NCI-H526 (cell line): ENCODE data around the gene ITPRID1.
"Not testable (repeated sequence)": the region's sequence is repeated elsewhere in the genome, so short reads cannot be mapped to it uniquely, and the experiment has no call there.

Experiments used
- DNase-seq, 2 experiments: peaks; one replicate each; lab custom pipeline; 2025; lab: John Stamatoyannopoulos, UW

ITPRID1 gene

DNA sequence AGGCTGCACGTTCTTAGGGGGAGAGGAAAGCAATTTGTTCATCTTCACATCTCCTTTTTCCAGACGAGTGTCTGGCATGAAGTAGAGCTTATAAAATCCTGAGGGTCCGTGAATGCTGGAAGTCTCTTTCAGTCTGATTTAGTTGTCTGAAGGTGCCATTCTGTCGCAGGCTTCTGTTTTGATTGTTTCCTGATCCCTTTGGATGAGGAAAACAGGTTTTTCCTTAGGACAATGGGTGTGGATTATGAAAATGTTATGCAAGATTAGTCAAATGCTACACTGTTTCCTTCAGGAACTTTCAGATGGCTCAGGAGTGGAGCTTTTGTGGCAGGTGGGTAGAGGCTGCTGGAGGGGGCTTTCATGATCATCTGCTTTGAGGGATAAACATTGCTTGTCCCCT, at the start of gene ITPRID1:
ITPRID1 (plus strand) TSS at position 301 of the 400 bp plus-strand sequence. CDS start 38,935 bp downstream, outside the sequence.
- peak in 1 of 2 experiments; percentile 57 for DNase-seq

DNA sequence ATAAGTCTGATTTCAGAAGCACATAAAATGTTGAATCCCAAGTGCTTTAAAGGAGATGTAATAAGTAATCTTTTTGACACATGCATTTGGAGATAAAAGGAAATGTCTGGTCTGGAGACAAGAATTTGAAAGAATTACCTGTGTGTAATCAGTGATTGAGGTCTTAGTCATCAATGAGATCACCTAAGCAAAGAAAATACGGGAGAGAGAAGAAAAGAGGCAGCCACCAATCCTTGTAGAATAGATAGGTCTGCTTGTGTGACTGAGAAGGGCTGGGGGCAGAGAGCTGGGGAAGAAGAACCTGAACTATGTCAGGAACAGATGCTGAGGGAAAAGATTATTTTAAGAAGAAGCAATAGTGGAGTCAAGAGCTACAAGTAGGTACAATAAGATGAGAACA, 49.3 kb upstream of the ITPRID1 start:
- DNase-seq: no peak

DNA sequence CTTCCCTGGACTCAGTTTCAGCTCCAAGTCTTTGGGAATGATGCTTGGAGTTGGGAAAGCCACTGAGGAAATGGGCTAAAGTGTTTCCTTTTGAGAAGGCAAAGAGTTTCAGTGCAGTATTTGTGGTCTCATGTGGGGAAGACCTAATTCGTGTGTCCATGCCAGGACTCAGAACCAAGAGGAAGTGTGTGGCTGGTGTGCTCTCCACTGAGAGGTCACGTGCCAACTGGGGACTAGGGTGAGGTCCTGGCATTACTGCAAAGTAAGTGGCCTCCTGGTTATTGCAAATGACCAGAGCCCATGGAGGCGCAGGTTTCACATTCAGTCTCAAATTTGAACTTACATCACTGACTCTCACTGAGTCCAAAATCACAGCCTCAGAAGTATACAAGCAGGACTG, 48.6 kb upstream of the ITPRID1 start:
- no peak for DNase-seq

DNA sequence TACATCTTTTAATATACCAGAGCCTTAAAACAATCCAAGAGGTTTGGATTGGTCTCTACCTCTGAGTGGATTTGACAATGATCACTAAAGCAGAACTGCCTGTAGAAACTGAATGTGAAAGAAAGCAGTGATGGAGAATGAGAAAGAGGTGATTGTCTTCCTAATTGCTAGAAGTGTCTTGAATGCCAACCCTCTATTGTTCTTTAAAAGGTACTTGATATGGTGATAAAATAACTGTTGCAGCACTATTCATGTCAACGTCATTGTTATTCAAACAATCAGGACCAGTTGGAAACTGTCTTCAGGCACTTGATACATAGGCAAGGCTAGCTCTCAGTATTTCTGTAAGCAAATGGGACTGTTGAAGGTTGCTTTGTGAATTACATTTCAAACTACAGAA, 47.9 kb upstream of the ITPRID1 start:
- DNase-seq: no peak

DNA sequence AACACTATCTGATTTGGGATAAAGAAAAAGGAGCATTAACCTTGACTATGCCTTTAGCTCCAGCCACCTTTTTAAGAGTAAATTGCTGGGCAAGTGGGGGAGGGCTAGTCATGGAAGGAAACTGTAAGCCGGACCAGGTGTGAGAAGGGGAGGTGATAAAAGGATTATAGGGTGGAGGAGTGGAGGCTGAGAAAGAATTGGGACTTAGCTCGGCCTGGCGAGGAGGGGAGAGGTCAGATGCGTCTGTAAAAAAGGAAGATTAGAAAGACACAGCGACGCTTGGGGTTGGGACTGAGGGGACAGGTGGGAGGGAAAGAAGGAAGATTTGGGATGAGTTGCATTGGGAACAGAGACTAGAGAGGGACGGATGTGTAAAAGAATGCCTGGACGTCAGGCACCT, 43.0 kb upstream of the ITPRID1 start:
- not testable (repeated sequence) for DNase-seq

DNA sequence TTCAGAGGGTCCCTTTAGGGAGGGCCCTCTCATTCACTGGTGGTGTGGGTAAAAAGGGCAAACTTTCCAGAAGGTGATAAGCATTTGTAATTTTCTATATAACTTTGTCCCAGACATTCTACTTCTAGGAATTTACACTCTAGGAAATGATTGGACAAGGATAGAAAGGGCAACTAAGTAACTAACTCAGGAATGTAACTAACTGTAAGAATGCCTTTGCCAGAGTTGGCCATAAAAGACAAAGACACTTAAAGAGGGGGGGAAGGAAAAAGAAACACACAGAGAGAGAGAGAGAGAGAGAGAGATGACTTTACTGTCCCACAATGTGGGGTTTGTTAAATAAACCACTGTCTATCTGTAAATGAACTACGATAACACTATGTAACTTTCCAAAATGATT, 38.5 kb upstream of the ITPRID1 start:
- no peak for DNase-seq

DNA sequence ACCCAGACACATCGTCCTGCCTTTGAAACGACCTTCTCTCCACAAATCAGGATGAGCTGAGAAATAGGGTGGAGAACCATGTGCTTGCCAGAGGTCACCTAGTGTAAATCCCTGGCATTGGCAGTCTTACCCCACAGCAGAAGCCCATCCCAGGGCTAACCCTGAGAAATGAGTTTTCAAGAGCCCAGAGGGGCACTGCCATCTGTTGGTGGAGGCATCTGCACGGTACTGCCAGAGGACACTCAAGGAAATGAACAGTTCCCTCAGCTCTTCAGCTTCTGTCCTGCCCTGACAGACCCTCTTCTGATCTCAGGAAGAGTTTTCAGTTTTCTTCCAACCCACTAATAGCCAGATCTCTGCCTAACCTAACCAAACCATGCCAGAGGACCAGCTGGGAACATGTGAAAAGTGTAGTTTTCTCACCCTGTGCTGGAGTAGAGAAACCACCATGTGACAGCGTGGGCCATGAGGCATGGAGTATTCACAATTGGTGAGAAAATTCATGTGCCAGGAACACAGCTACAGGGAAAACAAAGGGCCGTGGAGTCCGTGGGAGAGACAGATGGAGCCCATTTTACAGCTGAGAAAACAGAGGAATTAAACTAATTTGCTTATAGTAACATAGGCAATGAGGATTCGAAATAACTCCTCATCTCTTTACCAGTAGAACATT, 37.7 kb upstream of the ITPRID1 start:
- no peak for DNase-seq

DNA sequence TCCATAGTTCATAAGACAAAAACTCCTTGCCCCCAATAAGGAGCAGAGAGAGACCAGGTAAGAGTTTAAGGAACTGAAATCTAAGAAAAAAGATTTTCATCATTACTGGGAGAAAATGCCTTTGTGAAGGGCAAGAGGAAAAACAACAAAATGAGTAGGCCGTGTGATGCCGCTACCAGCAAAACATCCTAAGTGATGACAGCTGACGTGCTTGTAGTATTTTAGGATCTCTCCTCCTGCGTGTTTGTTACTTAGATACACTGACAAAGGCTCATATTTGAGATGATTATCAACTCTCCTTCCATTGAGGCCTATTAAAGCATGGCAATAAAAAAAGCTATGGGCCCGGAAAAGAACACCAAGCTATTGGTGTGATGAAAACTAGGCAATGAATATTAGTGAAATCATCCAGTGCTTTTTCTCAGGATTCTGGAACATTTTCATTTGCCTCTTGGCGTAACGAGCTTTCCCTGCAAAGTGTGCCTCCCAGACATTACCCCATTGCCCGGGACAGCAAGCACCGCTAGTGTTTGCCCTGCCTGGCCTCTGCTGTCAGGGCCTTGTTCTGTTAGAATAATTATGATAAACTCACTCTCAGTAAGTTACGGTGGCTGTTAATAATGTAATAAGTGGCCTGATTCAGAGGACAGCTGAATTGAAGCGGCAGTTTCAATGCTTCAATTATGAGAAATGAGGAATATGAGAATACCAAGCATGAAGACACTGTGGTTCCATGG, 36.8 kb upstream of the ITPRID1 start:
- no peak for DNase-seq

DNA sequence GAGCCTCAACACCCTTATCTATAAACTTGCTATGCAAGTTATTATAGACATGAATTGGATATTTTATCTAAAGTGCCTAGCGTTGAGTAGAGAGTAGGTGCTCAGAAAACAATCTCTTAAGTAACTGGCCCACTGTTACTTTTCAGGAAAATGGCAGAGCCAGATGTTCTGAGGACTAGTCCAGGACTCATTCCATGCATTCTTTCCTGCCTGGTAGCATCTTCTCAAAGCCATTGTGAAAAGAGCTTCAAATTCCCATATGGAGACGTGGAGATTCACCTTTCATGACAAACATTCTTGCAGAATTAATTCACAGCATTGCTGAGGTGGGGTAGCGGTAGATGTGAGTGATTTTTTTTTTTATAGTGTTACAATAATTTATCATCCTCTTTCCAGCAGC, 35.9 kb upstream of the ITPRID1 start:
- no peak for DNase-seq

DNA sequence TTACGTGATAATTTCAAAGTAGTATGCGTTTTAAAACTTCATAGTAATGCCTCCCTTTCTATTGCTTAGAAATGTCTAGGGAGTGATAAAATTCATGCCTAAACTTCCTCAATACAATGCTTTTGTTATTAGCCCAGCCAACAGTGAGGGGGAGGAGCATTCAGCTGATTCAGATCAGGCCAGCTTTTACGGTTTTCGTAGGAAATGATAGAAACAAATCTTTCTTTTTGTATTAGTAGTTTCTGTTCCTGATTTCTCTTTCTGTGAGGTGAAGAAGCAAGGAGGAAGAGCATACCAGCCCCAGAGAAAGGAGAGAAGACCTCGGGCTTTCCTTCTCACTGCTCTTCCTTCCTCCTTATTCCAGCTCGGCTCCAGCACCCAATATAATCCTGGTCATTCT, 35.2 kb upstream of the ITPRID1 start:
- no peak for DNase-seq

DNA sequence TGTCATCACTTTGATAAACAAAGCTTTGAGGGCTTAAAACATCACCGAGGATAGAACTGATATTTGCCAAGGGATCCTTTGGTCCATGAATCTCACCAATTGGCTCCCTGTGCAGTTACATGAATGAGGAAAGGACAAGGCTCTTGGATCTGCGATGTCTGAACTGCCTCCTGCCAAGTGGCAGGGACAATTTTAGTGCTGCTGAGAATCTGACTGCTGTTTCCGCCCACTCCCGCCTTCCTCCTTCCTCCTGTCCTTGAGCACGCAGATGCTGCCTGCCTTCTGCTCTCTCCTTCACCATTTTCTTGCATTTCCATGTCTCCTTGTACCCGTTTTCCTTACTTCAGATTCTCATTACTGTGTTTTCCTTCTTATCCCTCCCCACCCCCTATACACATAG, 26.8 kb upstream of the ITPRID1 start:
- no peak for DNase-seq

DNA sequence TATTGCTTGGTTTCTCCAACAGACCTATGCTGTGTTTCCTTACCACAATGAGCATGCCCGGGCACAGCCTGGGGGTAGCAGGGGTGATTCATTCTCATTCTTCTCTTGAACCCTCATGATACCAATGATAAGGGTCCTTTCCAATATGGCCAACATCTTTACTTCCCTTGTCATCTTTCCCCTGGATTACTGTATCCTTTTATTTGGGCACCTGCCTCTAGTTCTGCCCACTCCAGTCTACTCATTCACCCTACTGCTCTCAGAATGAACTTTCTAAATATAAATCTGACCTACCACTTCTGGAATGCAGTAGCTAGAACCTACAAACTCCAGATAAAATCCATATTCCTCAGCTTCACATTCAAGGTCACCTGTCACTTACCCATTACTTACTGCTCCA, 26.4 kb upstream of the ITPRID1 start:
- DNase-seq: no peak

DNA sequence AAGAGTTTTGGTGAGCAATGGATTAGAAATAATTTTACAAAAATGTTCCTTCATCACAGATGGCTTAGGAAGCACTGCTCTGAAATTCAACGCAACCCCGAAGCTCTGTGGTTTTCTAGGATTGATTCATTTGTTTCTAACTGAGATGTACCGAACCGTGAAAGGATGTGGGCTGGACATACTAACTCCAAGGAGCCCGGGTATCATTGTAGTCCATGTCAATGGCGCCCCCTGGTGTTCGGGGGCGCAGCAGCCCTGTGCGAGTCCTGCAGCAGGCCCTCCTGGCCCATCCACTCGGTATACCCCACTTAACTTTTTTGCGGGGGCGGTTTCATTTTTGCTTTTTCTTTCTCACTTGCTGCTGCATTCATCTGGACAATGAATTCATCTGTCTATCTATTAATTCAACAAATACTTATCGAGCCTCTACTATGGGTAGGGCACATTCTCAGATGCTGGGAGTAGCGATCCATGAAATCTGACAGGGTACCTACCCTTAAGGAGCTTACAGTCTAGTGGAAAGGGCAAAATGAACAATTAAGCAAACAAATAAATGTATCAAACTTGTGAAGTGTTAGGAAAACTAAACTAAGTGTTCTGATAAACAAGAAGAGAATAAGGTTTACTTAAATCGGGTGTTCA, 25.2 kb upstream of the ITPRID1 start:
- peak; percentile 62 to 90 for DNase-seq

DNA sequence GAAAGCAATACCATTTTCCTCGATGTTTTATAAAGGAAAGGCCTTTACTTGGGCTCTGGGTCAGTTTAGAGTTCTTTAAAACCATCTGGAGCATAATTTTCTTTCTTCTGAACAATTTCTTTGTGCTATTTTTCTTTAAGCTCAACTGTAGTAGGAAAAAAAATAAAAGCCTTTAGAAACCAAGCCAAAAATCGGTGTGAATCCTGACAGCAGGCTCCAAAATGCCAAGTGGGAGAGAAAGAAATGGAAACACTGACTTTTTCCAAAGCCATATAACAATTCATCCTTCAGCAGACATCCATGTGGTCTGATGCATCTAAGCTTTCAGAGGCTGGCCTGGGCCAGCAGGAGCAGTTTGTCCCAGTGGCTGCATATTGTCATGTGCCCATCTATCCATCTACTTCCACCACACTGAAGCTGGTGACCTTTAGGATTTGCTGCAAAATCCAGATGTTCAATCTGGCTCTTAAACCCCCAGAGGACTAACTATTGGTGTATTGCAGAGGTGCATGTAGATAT, 23.0 kb upstream of the ITPRID1 start:
- no peak for DNase-seq

DNA sequence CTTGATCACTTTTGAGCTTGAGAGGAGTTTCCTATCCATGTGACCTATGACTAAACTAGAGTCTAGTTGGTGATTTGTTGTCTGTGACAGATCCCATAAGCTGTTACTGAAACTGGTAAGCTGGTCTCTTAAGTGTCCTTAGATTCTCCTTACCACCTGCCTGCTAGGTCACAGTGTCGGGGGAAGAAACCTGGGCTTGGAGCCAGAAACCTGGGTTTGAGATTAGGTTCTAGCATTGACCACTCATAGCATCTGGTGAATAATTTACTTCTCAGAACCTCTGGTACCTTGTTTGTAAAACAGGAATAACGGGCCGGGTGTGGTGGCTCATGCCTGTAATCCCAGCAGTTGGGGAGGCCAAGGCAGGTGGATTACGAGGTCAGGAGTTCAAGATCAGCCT, 21.8 kb upstream of the ITPRID1 start:
- no peak for DNase-seq

DNA sequence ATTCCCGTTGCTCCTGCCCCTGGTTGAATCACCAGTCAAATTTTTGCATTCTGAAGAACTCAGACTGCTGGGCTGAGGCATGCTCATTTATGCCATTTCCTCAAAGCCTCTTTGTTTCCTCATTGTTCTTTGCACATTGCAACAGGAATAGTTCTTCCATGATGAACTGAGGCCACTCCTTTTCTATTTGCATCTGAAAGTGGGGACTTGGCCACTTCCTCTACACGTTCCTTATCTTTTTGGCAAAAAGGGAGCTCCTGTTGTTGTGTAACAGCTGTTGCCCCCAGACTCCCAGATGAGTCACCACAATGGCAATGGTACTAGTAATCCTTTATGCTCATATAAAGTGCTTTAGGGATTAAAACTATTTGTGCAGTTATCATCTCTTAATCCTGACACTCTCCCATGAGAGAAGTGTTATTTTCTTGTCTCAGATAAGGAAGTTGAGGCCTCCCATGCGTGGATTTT, 20.1 kb upstream of the ITPRID1 start:
- peak; percentile 55 to 68 for DNase-seq

DNA sequence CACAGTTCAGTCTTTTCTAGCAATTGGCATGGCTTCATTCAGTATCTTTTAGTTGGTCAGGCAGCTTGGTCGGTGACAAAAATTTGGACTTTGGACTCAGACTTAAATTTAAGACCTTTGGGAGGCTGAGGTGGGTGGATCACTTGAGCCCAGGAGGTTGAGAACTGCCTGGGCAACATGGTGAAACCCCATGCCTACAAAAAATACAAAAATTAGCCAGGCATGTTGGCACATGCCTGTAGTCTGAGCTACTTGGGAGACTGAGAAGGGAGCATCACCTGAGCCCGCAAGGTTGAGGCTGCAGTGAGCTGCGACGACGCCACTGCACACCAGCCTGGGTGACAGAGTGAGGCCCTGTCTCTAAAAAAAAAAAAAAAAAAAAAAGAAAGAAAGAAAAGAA, 19.5 kb upstream of the ITPRID1 start:
- peak in 1 of 2 experiments; percentile 12 for DNase-seq

DNA sequence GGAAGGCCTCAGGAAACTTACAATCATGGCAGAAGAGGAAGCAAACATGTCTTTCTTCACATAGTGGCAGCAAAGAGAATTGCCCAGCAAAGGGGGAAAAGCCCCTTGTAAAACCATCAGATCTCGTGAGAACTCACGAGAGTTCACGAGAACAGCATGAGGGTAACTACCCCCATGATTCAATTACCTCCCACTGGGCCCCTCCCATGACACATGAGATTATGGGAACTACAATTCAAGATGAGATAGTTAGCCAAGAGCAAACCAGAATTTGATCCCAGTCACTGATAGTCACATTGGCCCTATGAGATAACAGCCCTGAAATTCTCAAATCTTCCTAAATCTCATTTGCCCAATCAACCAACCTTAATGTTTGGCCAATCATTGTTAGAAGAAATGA, 18.2 kb upstream of the ITPRID1 start:
- DNase-seq: no peak

DNA sequence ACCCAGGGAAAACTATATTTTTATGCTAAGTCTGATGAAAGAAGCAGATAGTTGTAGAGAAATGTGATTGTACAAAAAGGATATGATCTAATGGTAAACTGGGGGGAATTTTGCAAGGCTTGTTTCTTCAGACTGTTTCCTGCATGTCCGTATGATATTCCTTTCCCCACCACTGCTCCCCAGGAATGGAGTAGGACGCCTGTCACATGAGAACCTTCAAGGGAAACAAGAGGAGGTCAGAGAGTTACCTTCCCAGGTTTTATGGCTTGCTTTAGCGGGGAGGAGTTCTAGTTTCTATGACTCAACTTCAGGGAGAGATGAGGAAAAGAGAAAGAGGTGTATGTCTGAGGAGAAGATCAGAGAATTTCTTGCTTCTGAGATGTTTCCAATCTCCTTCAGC, 16.4 kb upstream of the ITPRID1 start:
- no peak for DNase-seq

DNA sequence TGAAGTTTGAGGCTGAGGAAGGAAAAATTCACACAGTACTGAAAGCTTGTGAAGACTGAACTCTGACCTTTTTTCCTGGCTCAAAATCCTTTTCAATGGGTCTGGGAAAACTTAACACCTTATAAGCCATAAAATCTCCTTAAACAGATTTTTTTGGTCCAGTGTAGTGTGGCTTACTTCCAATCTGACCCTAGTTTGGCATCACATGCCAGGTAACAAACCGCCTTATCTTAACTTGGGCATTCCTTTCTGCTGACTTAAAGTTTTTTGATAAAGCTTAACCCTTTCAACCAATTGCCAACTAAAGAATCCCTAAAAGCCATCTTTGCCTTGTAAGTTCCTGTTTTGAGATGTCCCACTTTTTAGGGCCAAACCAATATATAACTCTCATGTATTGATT, 13.2 kb upstream of the ITPRID1 start:
- DNase-seq: no peak

DNA sequence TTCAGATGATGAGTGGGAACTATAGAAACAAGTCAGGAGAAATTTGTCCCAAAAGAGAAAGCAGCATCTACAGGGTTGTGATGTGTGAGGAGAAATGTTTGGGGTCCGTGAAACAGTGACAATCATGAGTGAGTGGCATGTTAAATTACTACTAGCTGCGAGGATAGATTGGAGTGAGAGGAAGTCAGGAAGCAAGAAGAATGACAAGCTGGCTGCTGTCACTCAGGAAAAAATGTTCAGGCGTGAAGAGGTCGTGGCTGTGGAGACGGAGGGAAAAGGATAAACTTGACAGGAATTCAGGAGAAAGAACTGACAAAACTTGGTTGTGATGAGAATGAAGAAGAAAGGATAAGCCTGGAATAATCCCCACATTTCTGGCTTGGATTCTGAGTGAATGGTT, 5.1 kb upstream of the ITPRID1 start:
- no peak for DNase-seq

DNA sequence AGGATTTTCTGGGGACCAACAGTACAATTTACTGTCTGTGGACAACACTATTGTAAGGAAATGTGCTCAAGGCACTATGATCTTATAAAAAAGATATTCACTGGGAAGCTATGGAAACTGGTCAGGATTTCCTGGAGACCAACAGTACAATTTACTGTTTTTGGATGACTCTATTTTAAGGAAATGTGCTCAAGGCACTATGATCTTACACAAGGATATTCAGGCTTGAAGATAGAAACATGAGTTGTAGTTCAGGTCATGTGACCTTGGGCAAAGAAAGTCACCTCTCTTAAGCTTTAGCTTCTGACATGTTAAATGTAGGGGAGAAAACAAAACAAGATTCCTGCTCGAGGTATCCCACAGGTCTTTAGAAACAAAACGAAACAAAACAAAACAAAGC, 1.7 kb upstream of the ITPRID1 start:
- DNase-seq: no peak
